Neural cell (in vitro differentiated cells): ENCODE measurements around the gene SCUBE1. TPM values are rescaled to one million over a fixed set of nuclear protein-coding genes. Genes with fewer than 3 reads are reported as not detected.

Experiments used
- H2AFZ ChIP-seq: fragments of 200-600, 300-800 bp; sonication (generic), shearing (Covaris generic); 2 replicates; pipeline ENCODE4 v1.6.0; 2014; ENCODE audit warnings: low read depth, mild to moderate bottlenecking, antibody characterized with exemption, low read length, moderate library complexity
- H3F3A ChIP-seq: fragments of 200-600 bp; shearing (Covaris generic); 2 replicates; pipeline ENCODE4 v1.6.1; 2016; ENCODE audit warnings: mild to moderate bottlenecking, moderate library complexity, mixed read lengths, antibody characterized with exemption, low read length; ENCODE audit not compliant: insufficient read depth, poor library complexity, severe bottlenecking
- H3K27ac ChIP-seq: fragments of 200-600, 300-800 bp; sonication (generic), shearing (Covaris generic); 2 replicates; pipeline ENCODE4 v1.5.1; 2014; ENCODE audit warnings: mild to moderate bottlenecking, low read length, moderate library complexity
- H3K27me3 ChIP-seq: fragments of 300-800, 200-600 bp; sonication (generic), shearing (Covaris generic); 2 replicates; pipeline ENCODE4 v1.6.0; 2014; ENCODE audit warnings: mild to moderate bottlenecking, low read depth, low read length, moderate library complexity; ENCODE audit not compliant: insufficient read depth
- H3K36me3 ChIP-seq: fragments of 300-800, 200-600 bp; sonication (generic), shearing (Covaris generic); 2 replicates; pipeline ENCODE4 v1.5.1; 2014; ENCODE audit warnings: mild to moderate bottlenecking, antibody characterized with exemption, low read length, moderate library complexity; ENCODE audit not compliant: insufficient read depth
- H3K4me2 ChIP-seq: fragments of 300-800, 200-600 bp; sonication (generic), shearing (Covaris generic); 2 replicates; pipeline ENCODE4 v1.6.0; 2014; ENCODE audit warnings: mild to moderate bottlenecking, low read length
- H3K4me3 ChIP-seq: fragments of 300-800, 200-600 bp; sonication (generic), shearing (Covaris generic); 2 replicates; pipeline ENCODE4 v1.5.1; 2014; ENCODE audit warnings: mild to moderate bottlenecking, low read length, moderate library complexity
- H3K79me2 ChIP-seq: fragments of 200-600 bp; shearing (Covaris generic); replicated peaks from 2 replicates; pipeline ENCODE4 v1.6.0; 2014; ENCODE audit warnings: mild to moderate bottlenecking, low read length, moderate library complexity; ENCODE audit not compliant: insufficient read depth
- H3K9ac ChIP-seq: fragments of 300-800, 200-600 bp; sonication (generic), shearing (Covaris generic); 2 replicates; pipeline ENCODE4 v1.6.1; 2016; ENCODE audit warnings: mild to moderate bottlenecking, low read length, mixed read lengths
- H3K9me2 ChIP-seq: fragments of 200-600 bp; shearing (Covaris generic); 2 replicates; pipeline ENCODE4 v1.6.1; 2016; ENCODE audit warnings: mild to moderate bottlenecking, low read length, mixed read lengths; ENCODE audit not compliant: insufficient read depth
- H3K9me3 ChIP-seq: fragments of 200-600, 300-800 bp; sonication (generic), shearing (Covaris generic); 2 replicates; pipeline ENCODE4 v1.6.1; 2016; ENCODE audit warnings: mild to moderate bottlenecking, mixed run types, low read length, moderate library complexity, mixed read lengths
- H4K20me1 ChIP-seq: fragments of 200-600 bp; shearing (Covaris generic); 2 replicates; pipeline ENCODE4 v1.6.1; 2016; ENCODE audit warnings: mild to moderate bottlenecking, mixed run types; ENCODE audit not compliant: insufficient read depth
- CTCF ChIP-seq: fragments of 450-650 bp; IDR thresholded peaks from 2 replicates; pipeline ENCODE4 v1.5.1; 2014; ENCODE audit warnings: antibody characterized with exemption, mild to moderate bottlenecking, moderate library complexity; ENCODE audit not compliant: poor library complexity, severe bottlenecking
- EP300 ChIP-seq: fragments of 450-650 bp; conservative IDR thresholded peaks from 2 replicates; pipeline ENCODE4 v1.6.1; 2014; ENCODE audit warnings: antibody characterized with exemption, mild to moderate bottlenecking, moderate library complexity; ENCODE audit not compliant: poor library complexity, severe bottlenecking
- EZH2 ChIP-seq: fragments of 200-600, 300-800 bp; shearing (Covaris generic), sonication (generic); IDR thresholded peaks from 2 replicates; pipeline ENCODE4 v1.6.1; 2014; ENCODE audit warnings: antibody characterized with exemption, low read length, borderline replicate concordance, mild to moderate bottlenecking; ENCODE audit not compliant: insufficient read depth, poor library complexity, severe bottlenecking
- MXI1 ChIP-seq: fragments of 450-650 bp; conservative IDR thresholded peaks from 2 replicates; pipeline ENCODE4 v1.6.1; 2014; ENCODE audit warnings: antibody characterized with exemption, mild to moderate bottlenecking; ENCODE audit not compliant: poor library complexity, severe bottlenecking
- POLR2AphosphoS5 ChIP-seq: IDR thresholded peaks from 2 replicates; pipeline ENCODE4 v1.6.1; 2012
- RAD21 ChIP-seq: fragments of 450-650 bp; conservative IDR thresholded peaks from 2 replicates; pipeline ENCODE4 v1.6.1; 2014; ENCODE audit warnings: antibody characterized with exemption, mild to moderate bottlenecking, moderate library complexity
- REST ChIP-seq: IDR thresholded peaks from 2 replicates; pipeline ENCODE4 v1.6.1; 2012; ENCODE audit warnings: borderline replicate concordance
- SMC3 ChIP-seq: fragments of 450-650 bp; conservative IDR thresholded peaks from 2 replicates; pipeline ENCODE4 v1.6.1; 2014; ENCODE audit warnings: antibody characterized with exemption, mild to moderate bottlenecking, moderate library complexity; ENCODE audit not compliant: poor library complexity
- TAF1 ChIP-seq: IDR thresholded peaks from 2 replicates; pipeline ENCODE4 v1.6.1; 2012; ENCODE audit warnings: low read depth
- polyA plus RNA-seq: library from polyadenylated mRNA; depleted of rRNA; stranded (reverse); fragments of >200 nt; gene quantifications from 2 replicates; pipeline ENCODE4 v1.2.3, GENCODE V29; 2014

SCUBE1 gene
- polyA plus RNA-seq, 1 donor from 2014 or later: 8.4 TPM

GRCh38 chr22:43182726-43183125, 160.4 kb downstream of the SCUBE1 start:
- H3K27me3 ChIP-seq: no peaks in the 10 kb centered on the region

GRCh38 chr22:43182118-43182517, 161.1 kb downstream of the SCUBE1 start:
- H2AFZ ChIP-seq: no peak overlapping the region
- H3K4me3 ChIP-seq: no peak overlapping the region
- H3K9me2 ChIP-seq: no peaks in the 10 kb centered on the region
- H3F3A ChIP-seq: no peaks in the 10 kb centered on the region
- H3K79me2 ChIP-seq: no peaks in the 10 kb centered on the region
- H3K36me3 ChIP-seq: no peaks in the 10 kb centered on the region
- no peaks in the 10 kb centered on the region for H3K27me3 ChIP-seq
- no peaks in the 10 kb centered on the region for H4K20me1 ChIP-seq
- H3K9me3 ChIP-seq: no peaks in the 10 kb centered on the region
- no peak overlapping the region for H3K4me2 ChIP-seq
- H3K27ac ChIP-seq: no peak overlapping the region
- H3K9ac ChIP-seq: no peak overlapping the region
- no peak for TF ChIP-seq RAD21
- no peak for TF ChIP-seq CTCF
- no peak for TF ChIP-seq EZH2
- no peak for TF ChIP-seq EP300
- no peak for TF ChIP-seq TAF1
- TF ChIP-seq SMC3: no peak
- TF ChIP-seq MXI1: no peak
- no peak for TF ChIP-seq POLR2AphosphoS5

More at GRCh38 chr22:43182726-43183125, 160.4 kb downstream of the SCUBE1 start:
- Histone ChIP-seq H3K9ac (no peak overlapping the region), H3K9me2 (no peaks in the 10 kb centered on the region), H2AFZ (no peak overlapping the region), H4K20me1 (no peaks in the 10 kb centered on the region), H3K9me3 (no peaks in the 10 kb centered on the region), H3F3A (no peaks in the 10 kb centered on the region), H3K79me2 (no peaks in the 10 kb centered on the region), H3K36me3 (no peaks in the 10 kb centered on the region), H3K4me3 (no peak overlapping the region), H3K27ac (no peak overlapping the region), H3K4me2 (no peak overlapping the region)
- TF ChIP-seq EP300: no peak
- no peak for TF ChIP-seq EZH2
- no peak for TF ChIP-seq TAF1
- no peak for TF ChIP-seq CTCF
- TF ChIP-seq SMC3: no peak
- TF ChIP-seq REST: no peak
- no peak for TF ChIP-seq POLR2AphosphoS5
- TF ChIP-seq MXI1: no peak
- TF ChIP-seq RAD21: no peak
